GM08714 (cell line): Measurements from ENCODE around the gene CDH23.
"Not testable (repeated sequence)": the region's sequence is repeated elsewhere in the genome, so short reads cannot be mapped to it uniquely, and the experiment has no call there.

Experiments used
- H3K4me3 ChIP-seq: fragments of 200-500 bp; sonication (Bioruptor generic); 2 replicates; pipeline ENCODE4 v1.5.1; 2014; ENCODE audit warnings: mild to moderate bottlenecking, low read length, inconsistent platforms
- ZNF274 ChIP-seq: IDR thresholded peaks from 2 replicates; pipeline ENCODE4 v1.6.1; 2012; ENCODE audit warnings: mild to moderate bottlenecking, low read depth, low read length

CDH23 gene

DNA sequence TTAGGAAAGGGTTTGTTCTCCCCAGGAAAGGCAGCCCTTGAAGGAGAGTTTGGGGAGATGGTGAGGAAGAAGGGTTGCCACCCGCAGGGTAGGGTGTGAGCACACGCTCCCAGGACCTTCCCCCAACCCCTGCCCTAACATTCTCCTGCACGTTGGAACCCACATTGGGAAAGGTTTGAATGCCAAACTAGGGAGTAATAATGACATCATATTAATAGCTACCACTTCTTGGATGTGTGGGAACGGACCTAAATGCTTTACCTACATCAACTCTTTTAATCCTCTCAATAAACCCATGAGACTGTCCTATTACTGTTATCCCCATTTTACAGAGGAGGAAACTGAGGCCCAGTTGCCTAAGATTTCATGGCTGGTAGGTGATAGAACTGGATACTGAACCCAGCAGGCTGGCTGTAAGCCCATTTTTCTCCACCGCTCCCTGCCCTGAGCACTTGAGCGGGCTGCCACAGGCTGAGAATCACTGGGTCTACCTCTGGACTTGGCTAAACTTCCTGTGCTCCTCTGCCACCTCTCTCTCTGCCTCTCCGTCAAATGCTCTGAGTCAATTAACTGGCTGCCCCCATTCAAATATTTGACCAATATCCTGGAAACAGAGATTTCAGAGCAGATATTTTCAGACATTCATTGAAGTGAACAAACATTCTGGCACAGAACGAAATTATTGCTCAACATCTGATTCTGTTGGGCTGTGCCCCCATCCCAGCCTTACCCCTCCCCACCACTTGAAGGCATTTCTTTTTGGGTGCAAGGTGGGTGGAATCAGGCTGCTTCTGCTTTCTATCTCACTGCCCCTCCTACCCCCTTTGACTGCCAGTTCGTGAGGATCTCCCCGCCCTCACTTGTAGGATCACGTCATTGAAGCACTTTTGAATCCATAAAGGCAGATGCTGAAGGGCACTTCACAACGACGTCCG lies 193.2 kb downstream of the CDH23 start:
- H3K4me3 ChIP-seq: no peak overlapping the region
- TF ChIP-seq ZNF274: no peak

DNA sequence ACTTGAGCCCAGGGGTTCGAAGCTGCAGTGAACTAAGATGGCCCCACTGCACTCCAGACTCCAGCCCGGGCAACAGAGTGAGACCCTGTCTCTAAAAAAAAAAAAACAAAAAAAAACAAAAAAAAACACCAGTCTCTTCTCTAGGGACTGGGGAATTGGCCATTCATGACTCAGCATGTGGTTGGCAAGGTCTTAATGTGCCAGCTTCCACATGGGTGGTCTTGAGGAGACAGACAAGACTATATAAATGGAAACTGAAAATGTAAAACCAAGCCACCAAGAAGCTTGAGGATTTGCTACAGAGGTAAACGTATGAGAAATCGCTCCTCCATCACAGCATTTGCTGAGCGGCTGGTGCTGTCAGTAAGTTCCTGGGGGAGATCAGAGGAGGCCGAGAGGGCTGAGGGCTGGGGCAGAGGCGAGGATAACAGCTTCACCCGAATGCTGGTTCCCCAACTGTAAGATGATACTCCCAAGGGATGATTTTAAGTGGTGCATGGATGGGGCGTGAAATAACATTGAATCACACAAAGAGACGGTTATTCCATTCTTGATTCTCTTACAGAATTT lies 194.1 kb downstream of the CDH23 start:
- H3K4me3 ChIP-seq: no peak overlapping the region
- TF ChIP-seq ZNF274: no peak

DNA sequence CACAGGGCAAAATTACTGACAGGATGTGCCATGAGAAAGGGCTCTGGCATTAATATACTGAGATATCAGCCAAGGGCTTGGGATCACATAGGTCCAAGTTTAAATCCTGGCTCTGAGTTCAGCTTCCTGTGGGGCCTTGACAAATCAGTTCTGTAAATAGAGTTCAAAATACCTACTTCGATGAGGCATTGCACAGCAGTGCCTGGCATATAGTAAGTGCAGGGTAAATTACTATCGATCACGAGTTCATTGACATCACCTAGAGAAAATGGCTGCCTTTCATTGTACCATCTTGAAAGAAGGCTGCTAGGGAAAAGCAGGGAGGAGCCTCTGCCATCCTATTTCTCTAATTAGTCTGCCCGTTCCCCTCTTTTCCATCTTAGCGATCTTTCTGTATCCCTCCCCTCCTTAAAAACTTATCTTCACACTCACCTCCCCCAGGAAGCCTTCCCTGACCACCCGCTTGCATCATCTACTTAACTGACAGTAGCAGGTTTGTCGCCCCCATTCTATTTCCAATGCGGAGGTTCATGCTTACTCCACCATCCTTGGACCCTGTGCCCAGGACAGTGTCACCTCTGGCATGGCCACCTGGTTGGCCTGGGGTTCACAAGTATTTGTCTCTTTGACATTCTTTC lies 198.3 kb downstream of the CDH23 start:
- TF ChIP-seq ZNF274: no peak
- no peak overlapping the region for H3K4me3 ChIP-seq

DNA sequence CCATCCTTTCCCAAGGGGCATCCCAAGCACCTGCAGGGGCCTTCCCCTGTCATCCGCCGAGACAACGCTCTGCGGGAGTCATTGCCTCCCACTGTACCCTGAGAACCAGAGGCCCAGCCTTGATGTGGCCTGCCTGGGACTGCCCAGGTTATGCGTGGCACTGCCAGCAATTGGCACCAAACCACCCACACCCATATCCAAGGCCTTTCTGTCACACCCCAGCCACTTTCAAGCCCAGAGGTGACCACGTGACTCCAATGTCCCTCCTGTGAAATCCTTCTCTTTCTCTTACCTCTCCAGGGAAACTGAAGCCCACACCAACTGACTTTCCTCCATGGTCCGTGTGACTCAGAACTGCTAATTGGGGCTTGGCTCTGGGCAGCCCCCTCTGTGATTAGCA lies 198.9 kb downstream of the CDH23 start:
- no peak for TF ChIP-seq ZNF274
- H3K4me3 ChIP-seq: no peak overlapping the region

DNA sequence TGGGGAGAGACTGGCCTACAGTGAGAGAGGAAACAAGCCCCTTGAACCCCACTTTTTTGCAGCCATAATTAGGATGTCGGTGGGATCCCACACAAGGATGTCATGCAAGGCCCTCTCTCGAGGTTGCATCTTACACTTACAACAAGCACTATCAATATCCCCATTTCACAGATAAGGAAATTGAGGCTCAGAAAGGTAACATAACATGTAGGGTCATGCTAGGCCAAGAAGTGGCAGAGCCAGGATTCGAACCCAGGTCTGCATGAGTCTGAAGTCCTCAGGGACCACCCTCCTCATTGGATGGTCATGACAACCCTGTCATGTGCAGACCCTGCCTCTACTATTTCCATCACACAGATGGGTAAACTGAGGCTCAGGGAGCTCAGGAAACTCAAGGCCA lies 199.4 kb downstream of the CDH23 start:
- no peak overlapping the region for H3K4me3 ChIP-seq

DNA sequence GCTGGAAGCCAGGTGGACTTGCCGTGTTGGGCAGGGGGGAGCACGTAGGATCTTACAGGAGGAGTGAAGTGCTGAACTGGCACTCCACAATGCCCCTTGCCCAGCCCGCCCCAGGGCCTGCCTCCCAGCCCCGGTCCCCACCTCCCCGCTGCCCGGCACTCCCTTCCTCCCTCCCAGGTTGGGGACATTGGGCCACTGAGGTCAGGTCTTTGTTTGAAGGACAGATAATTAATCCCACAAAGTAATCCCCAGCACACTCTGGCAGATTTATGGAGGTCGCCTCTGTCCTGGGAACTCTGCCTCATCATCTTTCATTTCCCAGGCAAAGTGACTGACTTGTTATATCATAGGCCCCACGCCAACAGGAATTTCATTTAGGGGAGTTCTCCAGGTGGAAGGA lies 200.0 kb downstream of the CDH23 start:
- TF ChIP-seq ZNF274: no peak
- no peak overlapping the region for H3K4me3 ChIP-seq

More for the DNA sequence above, 199.4 kb downstream of the CDH23 start:
- TF ChIP-seq ZNF274: no peak

DNA sequence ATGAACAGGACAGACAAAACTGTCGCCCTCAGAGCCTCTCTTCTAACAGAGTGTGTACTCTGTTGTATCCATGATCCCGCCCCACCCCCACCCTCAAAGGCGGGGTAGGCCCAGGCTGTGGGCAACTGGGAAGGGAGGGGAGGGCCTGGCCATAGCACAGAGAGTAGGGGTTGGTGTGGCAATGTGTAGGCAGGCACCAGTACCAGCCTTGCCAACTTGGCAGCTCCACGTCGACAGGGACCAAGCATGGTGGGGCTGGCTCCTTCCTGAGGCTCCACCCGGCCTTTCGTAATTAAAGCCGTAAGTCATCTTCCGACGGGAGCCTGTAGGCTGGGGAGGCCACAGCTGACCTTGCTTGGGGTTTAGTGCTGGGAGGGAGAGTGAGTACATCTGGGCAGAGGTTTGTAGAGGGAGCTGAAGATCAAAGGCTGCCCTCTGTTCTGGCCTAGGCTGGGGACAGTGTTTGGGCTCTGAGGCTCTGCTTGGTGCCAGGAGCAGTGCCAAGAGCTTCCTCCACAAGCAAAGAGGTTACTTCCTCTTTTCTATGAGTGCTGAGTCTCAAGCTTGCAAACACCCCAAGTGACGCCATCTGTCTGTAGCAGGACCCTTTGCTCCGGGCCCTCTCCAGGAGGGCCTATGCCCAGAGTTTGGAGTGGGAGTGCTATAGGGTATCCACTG lies 201.2 kb downstream of the CDH23 start:
- TF ChIP-seq ZNF274: no peak
- H3K4me3 ChIP-seq: no peak overlapping the region

DNA sequence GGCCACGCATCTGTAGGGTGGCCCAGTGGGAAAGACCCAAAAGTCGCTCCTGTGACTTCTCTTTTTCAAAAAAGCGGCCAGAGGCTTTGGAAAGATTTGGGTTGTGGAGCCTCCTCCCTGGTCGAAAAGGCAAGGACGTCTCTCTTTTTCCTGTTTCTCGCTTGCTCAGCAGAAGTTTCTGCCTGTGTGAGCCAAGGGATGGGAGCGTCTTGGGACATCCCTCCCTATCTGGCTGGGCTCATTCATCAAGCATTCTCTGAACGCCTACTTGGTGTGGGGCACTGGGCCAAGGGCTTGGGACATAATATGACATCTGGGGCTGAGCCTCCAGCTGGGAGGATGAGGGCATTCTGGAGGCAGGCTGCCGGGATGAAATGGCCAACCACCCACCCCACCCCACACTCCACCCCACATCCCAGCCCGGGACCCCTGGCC lies 201.9 kb downstream of the CDH23 start:
- no peak for TF ChIP-seq ZNF274
- no peak overlapping the region for H3K4me3 ChIP-seq

DNA sequence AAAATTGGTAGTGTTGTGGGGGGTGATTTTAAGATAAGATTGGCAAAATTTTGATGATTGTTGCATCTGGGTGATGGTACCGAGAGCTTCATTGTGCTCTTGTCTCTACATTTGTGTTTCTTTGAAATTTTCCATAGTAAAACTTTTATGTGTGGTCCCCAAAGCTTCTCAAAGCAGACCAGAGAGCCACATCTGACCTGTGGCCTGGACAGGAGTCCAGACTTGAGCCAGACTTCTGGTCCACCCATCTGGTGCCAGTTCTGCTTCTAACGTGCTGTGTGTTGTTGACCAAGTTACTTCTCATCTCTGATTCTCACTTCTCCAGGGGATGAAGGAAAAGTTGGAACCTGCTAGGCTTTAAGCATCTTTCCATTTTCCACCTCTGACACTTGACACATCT lies 202.8 kb downstream of the CDH23 start:
- TF ChIP-seq ZNF274: no peak

DNA sequence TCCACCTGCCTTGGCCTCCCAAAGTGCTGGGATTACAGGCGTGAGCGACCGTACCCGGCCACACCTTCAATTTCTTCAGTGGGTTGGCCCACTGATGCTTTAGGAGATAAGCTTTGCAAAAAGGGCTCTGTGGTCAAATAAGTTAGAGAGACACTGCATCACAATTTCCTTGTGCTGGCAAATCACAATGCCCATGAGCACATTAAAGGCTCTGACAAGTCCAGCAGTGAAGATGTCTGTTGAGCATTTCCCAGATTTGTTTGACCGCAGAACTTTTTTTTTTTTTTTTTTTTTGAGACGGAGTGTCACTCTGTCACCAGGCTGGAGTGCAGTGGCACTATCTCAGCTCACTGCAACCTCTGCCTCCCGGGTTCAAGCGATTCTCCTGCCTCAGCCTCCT lies 203.5 kb downstream of the CDH23 start:
- not testable (repeated sequence) for H3K4me3 ChIP-seq

More for the DNA sequence above, 202.8 kb downstream of the CDH23 start:
- no peak overlapping the region for H3K4me3 ChIP-seq

DNA sequence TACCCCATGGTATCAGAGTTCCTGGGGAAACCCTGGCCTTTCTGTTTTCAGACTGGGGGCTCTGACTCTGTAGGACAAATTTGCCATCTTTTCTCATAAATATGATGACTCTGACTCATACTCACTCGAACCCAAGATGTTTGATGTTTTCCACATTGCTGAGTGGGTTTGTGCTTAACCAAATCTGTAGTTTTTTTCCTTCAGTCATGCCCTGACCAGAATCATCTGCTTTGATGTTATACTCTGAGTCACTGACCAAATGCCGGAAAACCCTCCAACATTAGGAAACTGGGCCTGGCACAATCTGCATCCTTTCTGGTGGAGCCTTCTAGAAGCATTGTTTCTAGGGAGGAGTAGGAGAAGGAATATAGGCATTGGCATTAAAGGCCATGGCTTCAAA lies 204.1 kb downstream of the CDH23 start:
- TF ChIP-seq ZNF274: no peak
- H3K4me3 ChIP-seq: no peak overlapping the region

DNA sequence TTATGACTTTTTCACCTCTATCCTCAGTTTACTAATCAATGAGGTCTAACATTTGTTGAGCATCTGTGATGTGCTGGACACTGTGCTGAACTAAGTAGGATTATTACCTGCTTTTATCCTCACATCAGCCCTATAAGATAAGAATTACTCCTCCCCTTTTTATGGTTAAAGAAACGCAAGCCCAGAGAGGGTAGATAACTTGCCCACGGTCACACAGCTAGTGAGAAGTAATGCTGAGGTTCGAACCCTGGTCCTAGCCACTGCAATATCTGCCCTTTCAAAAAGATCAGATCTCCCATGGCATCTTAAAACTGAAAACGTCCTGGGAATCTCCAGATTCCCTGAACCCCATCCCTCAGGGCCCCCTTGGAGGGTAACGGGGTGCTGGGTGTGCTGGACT lies 204.6 kb downstream of the CDH23 start:
- TF ChIP-seq ZNF274: no peak
- no peak overlapping the region for H3K4me3 ChIP-seq

DNA sequence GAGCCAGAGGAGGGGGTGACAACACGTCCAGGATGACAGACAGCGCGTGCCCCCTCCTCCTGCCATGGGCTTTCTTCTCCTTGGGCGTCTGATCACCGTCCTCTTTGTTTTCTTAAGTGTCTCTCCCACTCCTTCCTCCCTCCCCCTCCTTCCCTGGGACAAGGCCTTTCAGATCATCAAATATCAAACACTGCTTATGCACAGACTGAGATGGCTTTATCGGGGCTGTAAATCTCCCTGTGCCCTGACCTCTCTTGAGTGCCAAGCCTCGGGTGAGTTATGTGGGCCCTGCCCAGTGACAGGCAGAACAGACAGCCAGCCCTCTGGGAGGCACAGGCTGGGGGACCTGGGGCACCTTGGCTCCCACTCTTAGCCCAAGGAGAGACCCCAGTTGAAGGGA lies 206.4 kb downstream of the CDH23 start:
- TF ChIP-seq ZNF274: no peak
- no peak overlapping the region for H3K4me3 ChIP-seq

DNA sequence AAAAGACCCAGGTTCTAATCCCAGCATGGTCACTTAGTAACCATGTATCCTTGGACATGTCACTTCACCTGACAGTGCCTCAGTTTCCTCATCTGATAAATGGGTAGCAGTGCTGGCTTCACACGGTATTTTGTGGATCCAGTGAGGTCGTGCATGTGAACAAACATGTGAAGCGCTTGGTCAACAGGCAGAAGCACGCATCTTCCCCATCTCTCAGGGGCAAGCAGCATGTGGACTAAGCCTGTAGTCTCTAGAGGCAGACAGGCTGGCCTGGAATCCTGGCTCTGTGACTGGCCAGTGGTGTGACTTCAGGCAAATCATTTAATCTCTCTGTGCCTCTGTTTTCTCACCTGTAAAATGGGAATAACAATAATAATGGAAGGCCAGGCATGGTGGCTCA lies 207.0 kb downstream of the CDH23 start:
- TF ChIP-seq ZNF274: no peak
- no peak overlapping the region for H3K4me3 ChIP-seq
